ENCODE results near the gene FLRT1. TPM values are rescaled to one million over a fixed set of nuclear protein-coding genes. Genes with fewer than 3 reads are reported as not detected.

FLRT1 gene
- polyA plus RNA-seq, 1 donor from 2014 or later = 2.6 TPM

DNA sequence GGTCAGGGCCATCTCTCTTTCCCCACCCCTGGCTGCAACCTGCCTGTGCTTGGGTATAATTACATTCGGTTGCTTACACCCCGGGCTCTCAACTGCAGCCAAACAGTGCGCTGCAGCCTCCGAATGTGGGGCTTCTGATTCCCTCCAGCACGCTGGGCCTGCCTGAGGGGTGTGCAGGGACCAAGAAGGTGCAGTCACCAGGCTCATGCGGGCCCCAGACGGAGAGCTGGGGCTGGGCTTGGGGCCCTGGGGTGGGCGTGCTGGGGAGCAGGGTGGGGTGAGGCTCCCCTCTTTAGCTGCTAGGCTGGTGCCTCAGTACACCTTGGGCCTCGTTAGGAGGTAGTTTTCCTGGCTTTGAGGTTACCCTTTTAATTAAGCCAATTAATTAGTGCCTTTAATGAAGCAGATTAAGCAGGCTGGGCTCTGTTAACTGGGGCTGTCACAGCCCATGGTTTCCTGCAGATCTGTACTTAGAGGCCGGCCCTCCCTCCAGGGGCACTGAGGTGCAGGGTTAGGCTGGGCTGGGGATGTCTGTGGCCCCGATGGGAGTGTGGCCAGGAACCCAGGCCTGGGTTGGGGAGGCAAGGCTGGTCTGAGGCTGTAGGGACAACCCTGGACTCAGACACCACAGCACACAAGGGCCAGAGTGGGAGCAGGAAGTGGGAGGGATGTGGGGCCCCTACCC is 17.3 kb downstream of the FLRT1 start:
- no peaks in the 10 kb centered on the region for H4K20me1 ChIP-seq (ENCODE audit: insufficient read depth)
- TF ChIP-seq TAF1 (IDR thresholded peaks at IDR 0.05; ENCODE audit: low read depth) (no peak), POLR2AphosphoS5 (IDR thresholded peaks at IDR 0.05) (no peak), MXI1 (conservative IDR thresholded peaks at IDR 0.05; ENCODE audit: poor library complexity, severe bottlenecking) (no peak), RAD21 (conservative IDR thresholded peaks at IDR 0.05) (no peak)
- TF ChIP-seq, protein P1, sequence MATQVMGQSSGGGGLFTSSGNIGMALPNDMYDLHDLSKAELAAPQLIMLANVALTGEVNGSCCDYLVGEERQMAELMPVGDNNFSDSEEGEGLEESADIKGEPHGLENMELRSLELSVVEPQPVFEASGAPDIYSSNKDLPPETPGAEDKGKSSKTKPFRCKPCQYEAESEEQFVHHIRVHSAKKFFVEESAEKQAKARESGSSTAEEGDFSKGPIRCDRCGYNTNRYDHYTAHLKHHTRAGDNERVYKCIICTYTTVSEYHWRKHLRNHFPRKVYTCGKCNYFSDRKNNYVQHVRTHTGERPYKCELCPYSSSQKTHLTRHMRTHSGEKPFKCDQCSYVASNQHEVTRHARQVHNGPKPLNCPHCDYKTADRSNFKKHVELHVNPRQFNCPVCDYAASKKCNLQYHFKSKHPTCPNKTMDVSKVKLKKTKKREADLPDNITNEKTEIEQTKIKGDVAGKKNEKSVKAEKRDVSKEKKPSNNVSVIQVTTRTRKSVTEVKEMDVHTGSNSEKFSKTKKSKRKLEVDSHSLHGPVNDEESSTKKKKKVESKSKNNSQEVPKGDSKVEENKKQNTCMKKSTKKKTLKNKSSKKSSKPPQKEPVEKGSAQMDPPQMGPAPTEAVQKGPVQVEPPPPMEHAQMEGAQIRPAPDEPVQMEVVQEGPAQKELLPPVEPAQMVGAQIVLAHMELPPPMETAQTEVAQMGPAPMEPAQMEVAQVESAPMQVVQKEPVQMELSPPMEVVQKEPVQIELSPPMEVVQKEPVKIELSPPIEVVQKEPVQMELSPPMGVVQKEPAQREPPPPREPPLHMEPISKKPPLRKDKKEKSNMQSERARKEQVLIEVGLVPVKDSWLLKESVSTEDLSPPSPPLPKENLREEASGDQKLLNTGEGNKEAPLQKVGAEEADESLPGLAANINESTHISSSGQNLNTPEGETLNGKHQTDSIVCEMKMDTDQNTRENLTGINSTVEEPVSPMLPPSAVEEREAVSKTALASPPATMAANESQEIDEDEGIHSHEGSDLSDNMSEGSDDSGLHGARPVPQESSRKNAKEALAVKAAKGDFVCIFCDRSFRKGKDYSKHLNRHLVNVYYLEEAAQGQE (IDR thresholded peaks at IDR 0.05; ENCODE audit: borderline replicate concordance) = no peak
- TF ChIP-seq, protein P2, sequence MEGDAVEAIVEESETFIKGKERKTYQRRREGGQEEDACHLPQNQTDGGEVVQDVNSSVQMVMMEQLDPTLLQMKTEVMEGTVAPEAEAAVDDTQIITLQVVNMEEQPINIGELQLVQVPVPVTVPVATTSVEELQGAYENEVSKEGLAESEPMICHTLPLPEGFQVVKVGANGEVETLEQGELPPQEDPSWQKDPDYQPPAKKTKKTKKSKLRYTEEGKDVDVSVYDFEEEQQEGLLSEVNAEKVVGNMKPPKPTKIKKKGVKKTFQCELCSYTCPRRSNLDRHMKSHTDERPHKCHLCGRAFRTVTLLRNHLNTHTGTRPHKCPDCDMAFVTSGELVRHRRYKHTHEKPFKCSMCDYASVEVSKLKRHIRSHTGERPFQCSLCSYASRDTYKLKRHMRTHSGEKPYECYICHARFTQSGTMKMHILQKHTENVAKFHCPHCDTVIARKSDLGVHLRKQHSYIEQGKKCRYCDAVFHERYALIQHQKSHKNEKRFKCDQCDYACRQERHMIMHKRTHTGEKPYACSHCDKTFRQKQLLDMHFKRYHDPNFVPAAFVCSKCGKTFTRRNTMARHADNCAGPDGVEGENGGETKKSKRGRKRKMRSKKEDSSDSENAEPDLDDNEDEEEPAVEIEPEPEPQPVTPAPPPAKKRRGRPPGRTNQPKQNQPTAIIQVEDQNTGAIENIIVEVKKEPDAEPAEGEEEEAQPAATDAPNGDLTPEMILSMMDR (IDR thresholded peaks at IDR 0.05; ENCODE audit: poor library complexity, severe bottlenecking) = no peak
- H3K9me2 ChIP-seq (ENCODE audit: insufficient read depth, low read length) = no peaks in the 10 kb centered on the region
- no peak overlapping the region for H3K4me2 ChIP-seq (ENCODE audit: low read length)
- no peaks in the 10 kb centered on the region for H3K36me3 ChIP-seq (ENCODE audit: insufficient read depth, low read length)
- H3K9me3 ChIP-seq (ENCODE audit: low read length) = no peaks in the 10 kb centered on the region
- no peak overlapping the region for H3K27ac ChIP-seq (ENCODE audit: low read length)
- H3K79me2 ChIP-seq (replicated peaks; ENCODE audit: insufficient read depth, low read length) = no peaks in the 10 kb centered on the region
- no peak overlapping the region for H2AFZ ChIP-seq (ENCODE audit: low read depth, low read length)
- no peaks in the 10 kb centered on the region for H3K27me3 ChIP-seq (ENCODE audit: insufficient read depth, low read depth, low read length)
- H3F3A ChIP-seq (ENCODE audit: insufficient read depth, low read length, poor library complexity, severe bottlenecking) = no peaks in the 10 kb centered on the region
- no peak overlapping the region for H3K4me3 ChIP-seq (ENCODE audit: low read length)
- no peak overlapping the region for H3K9ac ChIP-seq (ENCODE audit: low read length)

DNA sequence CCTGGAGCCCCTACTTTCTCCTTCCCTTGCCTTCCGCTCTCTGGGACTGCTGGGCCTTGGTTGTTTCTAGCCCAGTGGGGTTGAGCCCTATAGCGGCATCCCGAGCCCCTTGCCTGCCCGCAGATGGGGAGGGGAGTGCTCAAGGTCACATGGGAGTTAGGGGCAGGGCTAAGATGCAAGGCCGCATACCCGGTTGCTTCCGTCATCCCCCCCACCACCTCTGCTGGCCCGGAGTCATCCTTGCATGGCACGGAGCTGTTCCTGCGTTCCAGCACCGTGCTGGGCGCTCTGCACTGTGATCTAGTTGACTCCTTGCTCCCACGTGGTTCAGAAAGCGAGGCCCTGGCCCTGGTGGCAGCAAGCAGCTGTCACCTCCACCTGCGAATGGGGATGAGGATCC is 18.0 kb downstream of the FLRT1 start:
- H3K4me2 ChIP-seq (ENCODE audit: low read length) = no peak overlapping the region
- no peaks in the 10 kb centered on the region for H3K9me2 ChIP-seq (ENCODE audit: insufficient read depth, low read length)
- no peak overlapping the region for H3K9ac ChIP-seq (ENCODE audit: low read length)
- no peak overlapping the region for H3K27ac ChIP-seq (ENCODE audit: low read length)
- H2AFZ ChIP-seq (ENCODE audit: low read depth, low read length) = no peak overlapping the region
- H3K27me3 ChIP-seq (ENCODE audit: insufficient read depth, low read depth, low read length) = no peaks in the 10 kb centered on the region
- TF ChIP-seq TAF1 (IDR thresholded peaks at IDR 0.05; ENCODE audit: low read depth) (no peak), RAD21 (conservative IDR thresholded peaks at IDR 0.05) (no peak), POLR2AphosphoS5 (IDR thresholded peaks at IDR 0.05) (no peak), EZH2 (IDR thresholded peaks at IDR 0.05; ENCODE audit: borderline replicate concordance, insufficient read depth, low read length, poor library complexity, severe bottlenecking) (no peak), SMC3 (conservative IDR thresholded peaks at IDR 0.05; ENCODE audit: poor library complexity) (no peak), MXI1 (conservative IDR thresholded peaks at IDR 0.05; ENCODE audit: poor library complexity, severe bottlenecking) (no peak), EP300 (conservative IDR thresholded peaks at IDR 0.05; ENCODE audit: poor library complexity, severe bottlenecking) (no peak)
- TF ChIP-seq, protein P2 (IDR thresholded peaks at IDR 0.05; ENCODE audit: poor library complexity, severe bottlenecking) = no peak
- TF ChIP-seq, protein P1 (IDR thresholded peaks at IDR 0.05; ENCODE audit: borderline replicate concordance) = no peak
- no peaks in the 10 kb centered on the region for H3K79me2 ChIP-seq (replicated peaks; ENCODE audit: insufficient read depth, low read length)
- no peak overlapping the region for H3K4me3 ChIP-seq (ENCODE audit: low read length)
- no peaks in the 10 kb centered on the region for H4K20me1 ChIP-seq (ENCODE audit: insufficient read depth)
- H3K36me3 ChIP-seq (ENCODE audit: insufficient read depth, low read length) = no peaks in the 10 kb centered on the region
- no peaks in the 10 kb centered on the region for H3K9me3 ChIP-seq (ENCODE audit: low read length)
- H3F3A ChIP-seq (ENCODE audit: insufficient read depth, low read length, poor library complexity, severe bottlenecking) = no peaks in the 10 kb centered on the region

Data from neural cell (in vitro differentiated cells).